ENCODE data around the gene CBX3. TPM values are rescaled to one million over a fixed set of nuclear protein-coding genes. Genes with fewer than 3 reads are reported as not detected.

CBX3 gene
- total and polyA plus RNA-seq, 10 of the 15 experiments (the other 5 are each of a cell fraction or from before 2014, with no cell fraction given), result 153 to 307 (median 225) TPM

DNA sequence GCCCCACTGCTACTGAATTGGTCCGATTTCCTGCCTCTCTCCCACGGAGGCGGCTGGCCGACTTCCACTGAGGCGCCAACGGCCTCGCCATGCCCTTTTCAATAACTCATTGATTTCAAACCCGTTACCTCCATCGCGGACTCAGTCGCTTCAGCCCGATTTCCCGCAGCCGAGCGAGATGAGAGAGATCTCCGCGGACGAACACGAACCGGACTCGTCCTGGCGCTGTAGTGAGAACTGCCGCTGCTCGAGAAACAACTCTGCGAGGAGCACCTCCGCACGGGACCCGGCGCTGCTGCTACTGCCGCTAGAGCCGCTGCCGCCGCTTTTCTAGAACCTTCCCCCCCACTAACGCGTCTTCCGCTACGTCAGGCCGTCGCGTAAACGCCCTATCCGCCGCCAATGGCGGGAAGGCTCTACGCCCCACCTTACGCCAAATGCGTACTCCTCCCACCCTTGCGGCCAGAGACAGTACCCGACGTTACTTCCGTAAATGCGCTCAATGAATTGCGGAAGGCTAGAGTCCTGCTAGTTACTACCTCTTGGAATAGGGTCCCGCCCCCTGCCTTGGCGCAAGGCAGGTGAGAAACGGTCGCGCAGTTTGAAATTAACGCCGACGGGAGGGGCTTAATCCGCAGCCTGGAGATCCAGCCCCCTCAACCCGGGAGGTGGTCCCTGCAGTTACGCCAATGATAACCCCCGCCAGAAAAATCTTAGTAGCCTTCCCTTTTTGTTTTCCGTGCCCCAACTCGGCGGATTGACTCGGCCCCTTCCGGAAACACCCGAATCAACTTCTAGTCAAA, 900 bp upstream of the CBX3 start, which contains the start of gene HNRNPA2B1 (continued):
- TF ChIP-seq, protein P1, sequence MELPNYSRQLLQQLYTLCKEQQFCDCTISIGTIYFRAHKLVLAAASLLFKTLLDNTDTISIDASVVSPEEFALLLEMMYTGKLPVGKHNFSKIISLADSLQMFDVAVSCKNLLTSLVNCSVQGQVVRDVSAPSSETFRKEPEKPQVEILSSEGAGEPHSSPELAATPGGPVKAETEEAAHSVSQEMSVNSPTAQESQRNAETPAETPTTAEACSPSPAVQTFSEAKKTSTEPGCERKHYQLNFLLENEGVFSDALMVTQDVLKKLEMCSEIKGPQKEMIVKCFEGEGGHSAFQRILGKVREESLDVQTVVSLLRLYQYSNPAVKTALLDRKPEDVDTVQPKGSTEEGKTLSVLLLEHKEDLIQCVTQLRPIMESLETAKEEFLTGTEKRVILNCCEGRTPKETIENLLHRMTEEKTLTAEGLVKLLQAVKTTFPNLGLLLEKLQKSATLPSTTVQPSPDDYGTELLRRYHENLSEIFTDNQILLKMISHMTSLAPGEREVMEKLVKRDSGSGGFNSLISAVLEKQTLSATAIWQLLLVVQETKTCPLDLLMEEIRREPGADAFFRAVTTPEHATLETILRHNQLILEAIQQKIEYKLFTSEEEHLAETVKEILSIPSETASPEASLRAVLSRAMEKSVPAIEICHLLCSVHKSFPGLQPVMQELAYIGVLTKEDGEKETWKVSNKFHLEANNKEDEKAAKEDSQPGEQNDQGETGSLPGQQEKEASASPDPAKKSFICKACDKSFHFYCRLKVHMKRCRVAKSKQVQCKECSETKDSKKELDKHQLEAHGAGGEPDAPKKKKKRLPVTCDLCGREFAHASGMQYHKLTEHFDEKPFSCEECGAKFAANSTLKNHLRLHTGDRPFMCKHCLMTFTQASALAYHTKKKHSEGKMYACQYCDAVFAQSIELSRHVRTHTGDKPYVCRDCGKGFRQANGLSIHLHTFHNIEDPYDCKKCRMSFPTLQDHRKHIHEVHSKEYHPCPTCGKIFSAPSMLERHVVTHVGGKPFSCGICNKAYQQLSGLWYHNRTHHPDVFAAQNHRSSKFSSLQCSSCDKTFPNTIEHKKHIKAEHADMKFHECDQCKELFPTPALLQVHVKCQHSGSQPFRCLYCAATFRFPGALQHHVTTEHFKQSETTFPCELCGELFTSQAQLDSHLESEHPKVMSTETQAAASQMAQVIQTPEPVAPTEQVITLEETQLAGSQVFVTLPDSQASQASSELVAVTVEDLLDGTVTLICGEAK (IDR thresholded peaks at IDR 0.05; ENCODE audit: borderline replicate concordance), result peak; percentile 58; the same call in 1 of the 2 replicates
- peak; percentile 17; the same call in 1 of the 2 replicates for TF ChIP-seq TARDBP (IDR thresholded peaks at IDR 0.05; ENCODE audit: borderline replicate concordance)
- no peak for TF ChIP-seq SUPT20H (IDR thresholded peaks at IDR 0.05; ENCODE audit: borderline replicate concordance, control insufficient read depth, low read depth, low read length)
- TF ChIP-seq ZNF687 (IDR thresholded peaks at IDR 0.05), result peak; percentile 86
- TF ChIP-seq ZNF274 (IDR thresholded peaks at IDR 0.05; ENCODE audit: insufficient read depth, insufficient read length), result no peak
- TF ChIP-seq SMARCA5 (IDR thresholded peaks at IDR 0.05), result no peak
- no peak for TF ChIP-seq ZBTB11 (CRISPR knock-in tag; IDR thresholded peaks at IDR 0.05)
- TF ChIP-seq BCLAF1 (IDR thresholded peaks at IDR 0.05), result 0 out of 2 replicates have a peak, but pooled peaks have one; percentile 51
- TF ChIP-seq HCFC1 (IDR thresholded peaks at IDR 0.05; ENCODE audit: low read length), result peak; percentile 50; the same call in 1 of the 2 replicates
- TF ChIP-seq CBX3 (IDR thresholded peaks at IDR 0.05; ENCODE audit: borderline replicate concordance, low read depth), result no peak
- TF ChIP-seq GABPA (IDR thresholded peaks at IDR 0.05; ENCODE audit: low read depth), result no peak

All from GM12878 (cell line).